ENCODE data around the gene SLC25A3. TPM values are rescaled to one million over a fixed set of nuclear protein-coding genes. Genes with fewer than 3 reads are reported as not detected.
"Not testable (repeated sequence)": the region's sequence is repeated elsewhere in the genome, so short reads cannot be mapped to it uniquely, and the experiment has no call there.

SLC25A3 gene
- 241 TPM for total RNA-seq

DNA sequence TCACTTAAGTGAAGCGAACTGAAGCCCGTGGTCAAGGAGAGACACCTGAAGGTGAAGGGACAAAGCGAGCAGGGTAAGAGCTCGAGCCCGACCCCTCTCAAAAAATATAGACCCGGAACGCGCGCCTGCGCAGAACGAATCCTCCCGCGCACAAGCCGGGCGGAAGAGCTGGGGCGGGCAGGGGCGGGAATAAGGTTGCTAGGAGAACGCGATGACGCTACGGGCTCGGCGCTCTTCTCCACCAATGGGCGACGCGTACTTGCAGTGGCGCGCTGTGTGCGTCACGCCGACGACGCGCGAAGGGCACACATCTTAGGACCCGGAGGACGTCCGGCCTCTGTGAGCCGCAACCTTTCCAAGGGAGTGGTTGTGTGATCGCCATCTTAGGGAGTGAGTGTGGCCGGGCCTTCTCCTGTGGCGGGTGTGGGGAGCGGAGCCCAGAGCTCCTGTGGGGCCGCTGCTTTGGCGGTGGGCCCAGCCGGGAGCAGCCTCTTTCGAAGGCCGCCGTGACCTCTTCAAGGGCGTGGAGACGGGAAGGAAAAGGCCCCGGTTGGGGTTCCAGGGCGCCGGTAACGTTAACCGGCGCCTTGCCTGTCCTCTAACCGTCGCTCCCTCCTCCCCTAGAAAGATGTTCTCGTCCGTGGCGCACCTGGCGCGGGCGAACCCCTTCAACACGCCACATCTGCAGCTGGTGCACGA lies at the start of gene SLC25A3:
TSS of gene SLC25A3 (plus strand) at position 336 of the 699 bp plus-strand sequence. CDS start at position 629, 293 bp downstream.
- FAIRE-seq (no peak), DNase-seq (ENCODE audit: low spot score in 2 of 2) (peak; percentile 91 to 96)

DNA sequence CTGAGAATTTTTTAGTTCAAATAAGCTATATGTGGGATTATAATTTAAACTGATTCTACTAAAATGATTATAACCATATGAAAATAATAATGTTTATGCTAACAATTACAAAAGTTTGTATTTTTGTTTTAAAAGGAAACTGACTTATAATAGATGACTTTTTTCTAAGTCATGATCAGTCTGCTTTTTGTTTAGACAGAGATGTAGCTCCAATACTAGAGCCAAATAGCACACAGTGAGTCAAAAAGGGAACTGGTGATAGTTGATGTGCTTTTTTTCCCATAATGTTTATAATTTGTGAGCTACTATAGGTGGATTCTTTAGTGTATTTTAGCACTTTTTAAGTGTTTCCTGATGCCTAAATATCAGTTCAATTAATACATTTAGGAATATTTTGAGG lies 49.8 kb upstream of the SLC25A3 start:
- DNase-seq (ENCODE audit: low spot score in 2 of 2) (no peak), FAIRE-seq (peak; percentile 51)

DNA sequence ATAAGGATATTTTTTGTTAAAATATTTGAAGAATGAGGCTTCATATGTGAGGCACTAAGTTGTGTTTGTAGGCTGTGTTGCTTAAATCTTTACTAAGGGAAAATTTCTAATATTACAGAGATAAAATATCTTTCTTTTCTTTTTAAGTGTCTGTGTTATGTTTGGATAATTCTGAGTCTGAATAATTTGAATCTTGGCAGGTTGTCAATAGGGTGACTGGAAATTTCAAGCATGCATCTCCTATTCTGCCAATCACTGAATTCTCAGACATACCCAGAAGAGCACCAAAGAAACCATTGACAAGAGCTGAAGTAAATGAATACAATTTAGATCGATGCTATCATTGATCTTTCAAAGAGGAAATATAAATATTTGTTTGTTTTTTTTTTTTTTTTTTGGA lies 48.7 kb upstream of the SLC25A3 start:
- no peak for DNase-seq (ENCODE audit: low spot score in 2 of 2)
- FAIRE-seq = no peak

DNA sequence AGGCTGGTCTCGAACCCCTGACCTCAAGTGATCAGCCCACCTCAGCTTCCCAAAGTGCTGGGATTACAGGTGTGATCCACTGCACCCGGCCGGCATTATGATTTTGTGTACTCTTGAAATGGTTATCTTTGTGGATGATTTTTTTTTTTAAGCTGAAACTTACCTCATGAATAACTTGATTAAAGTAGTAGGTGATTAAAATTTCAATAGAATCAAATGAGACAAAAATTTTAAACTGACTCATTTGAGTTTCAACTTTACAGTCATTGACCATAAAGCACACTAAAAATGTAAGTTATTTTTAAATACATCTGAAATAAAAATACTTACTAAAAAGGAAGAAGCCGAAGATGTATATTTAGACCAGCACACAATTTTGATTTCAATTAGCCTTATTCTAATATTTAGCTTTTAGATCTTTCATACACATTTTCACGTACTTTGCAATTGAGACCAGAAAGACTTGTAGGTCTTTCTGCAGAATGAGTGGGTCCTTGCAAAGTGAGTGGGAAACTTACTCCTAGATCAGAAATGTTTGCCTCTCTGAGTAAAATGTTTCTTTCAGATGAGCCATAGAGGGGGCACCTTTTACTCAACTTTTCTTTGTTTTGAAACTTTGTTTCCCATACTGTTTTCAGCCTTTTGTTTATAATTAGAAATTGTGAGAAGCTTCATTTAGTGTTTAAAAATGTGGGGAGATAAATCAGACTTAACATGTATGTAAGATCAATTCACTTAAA lies 43.9 kb upstream of the SLC25A3 start:
- DNase-seq (ENCODE audit: low spot score in 2 of 2) = no peak
- FAIRE-seq = no peak

DNA sequence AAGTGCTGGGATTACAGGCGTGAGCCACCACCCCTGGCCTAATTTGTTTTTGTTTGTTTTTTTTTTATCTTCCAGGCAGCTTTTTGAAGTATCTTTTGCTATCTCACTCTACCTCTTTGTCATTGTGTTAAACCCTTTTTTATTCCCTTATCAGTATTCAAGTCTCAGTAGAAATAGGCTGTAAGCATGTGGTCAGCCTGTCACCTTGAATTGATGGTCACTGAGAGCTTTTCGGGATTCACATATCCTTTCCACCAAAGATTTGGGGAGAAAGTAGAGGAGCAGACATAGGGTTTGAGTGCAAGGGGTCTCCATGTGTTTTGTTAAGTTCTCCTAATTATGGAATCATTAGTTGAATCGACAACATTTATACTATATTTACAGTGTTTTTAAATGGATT lies 41.7 kb upstream of the SLC25A3 start:
- DNase-seq (ENCODE audit: low spot score in 2 of 2) (no peak), FAIRE-seq (no peak)

DNA sequence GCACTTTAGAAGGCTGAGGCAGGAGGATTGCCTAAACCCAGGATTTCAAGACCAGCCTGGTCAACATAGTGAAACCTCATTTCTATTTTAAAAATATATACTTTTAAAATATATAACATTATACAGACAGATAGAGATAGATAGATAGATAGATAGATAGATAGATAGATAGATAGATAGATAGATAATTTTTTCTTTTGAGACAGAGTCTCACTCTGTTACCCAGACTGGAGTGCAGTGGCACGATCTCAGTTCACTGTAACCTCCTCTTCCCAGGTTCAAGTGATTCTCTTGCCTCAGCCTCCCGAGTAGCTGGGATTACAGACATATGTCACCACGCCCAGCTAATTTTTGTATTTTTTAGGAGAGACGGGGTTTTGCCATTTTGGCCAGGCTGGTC lies 35.4 kb upstream of the SLC25A3 start:
- not testable (repeated sequence) for FAIRE-seq

DNA sequence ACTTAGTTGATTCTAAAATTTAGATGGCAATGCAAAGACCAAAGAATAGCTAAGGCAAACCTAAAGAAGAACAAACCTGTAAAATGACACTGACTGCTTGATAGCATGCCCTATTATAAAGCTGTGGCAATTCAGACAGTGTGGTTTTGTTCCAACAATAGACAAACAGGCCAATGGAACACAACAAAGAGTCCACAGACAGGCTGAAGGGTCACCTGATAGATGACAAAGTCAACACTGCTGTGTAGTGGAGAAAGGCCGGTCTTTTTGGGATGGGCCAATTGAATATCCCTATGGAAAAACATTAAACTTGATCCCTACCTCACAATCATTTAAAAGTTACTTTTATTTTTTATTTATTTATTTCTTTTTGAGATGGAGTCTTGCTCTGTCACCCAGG lies 33.8 kb upstream of the SLC25A3 start:
- FAIRE-seq = peak; percentile 91
- DNase-seq (ENCODE audit: low spot score in 2 of 2) = peak; percentile 9 to 18

More for the DNA sequence above, 35.4 kb upstream of the SLC25A3 start:
- DNase-seq (ENCODE audit: low spot score in 2 of 2) = not testable (repeated sequence)

DNA sequence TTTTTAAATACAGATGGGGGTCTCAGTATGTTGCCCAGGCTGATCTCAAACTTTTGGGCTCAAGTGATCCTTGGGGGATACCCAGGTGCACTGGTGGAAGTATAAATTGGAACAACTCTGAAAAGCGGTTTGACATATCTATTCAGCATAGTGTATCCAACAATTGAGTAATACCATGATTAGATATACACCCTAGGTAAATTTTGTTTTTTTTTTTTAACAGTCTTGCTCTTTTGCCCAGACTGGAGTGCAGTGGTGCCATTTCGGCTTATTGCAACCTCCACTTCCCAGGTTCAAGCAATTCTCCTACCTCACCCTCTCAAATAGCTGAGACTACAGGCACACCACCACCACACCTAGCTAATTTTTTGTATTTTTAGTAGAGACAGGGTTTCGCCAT lies 31.6 kb upstream of the SLC25A3 start:
- no peak for FAIRE-seq
- no peak for DNase-seq (ENCODE audit: low spot score in 2 of 2)

DNA sequence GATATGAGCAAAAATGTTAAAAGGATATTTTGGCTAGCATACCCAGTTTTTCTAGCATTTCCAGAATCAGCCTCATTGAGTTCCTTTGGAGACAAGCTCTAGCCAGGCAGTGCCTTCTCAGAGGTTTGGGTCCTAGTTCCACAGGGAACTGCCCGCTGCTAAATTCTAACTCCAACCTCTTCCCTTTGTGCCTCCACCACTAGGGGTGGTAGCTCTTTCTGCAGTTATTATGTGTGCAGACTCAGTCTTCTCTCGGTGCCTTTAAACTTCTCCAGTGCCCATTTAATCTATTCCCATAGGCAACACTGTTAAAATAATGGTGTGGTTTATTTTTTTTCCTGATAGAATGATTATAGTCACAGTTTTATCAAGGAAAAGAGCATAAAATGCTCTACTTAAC lies 21.5 kb upstream of the SLC25A3 start:
- DNase-seq (ENCODE audit: low spot score in 2 of 2) (no peak), FAIRE-seq (no peak)

DNA sequence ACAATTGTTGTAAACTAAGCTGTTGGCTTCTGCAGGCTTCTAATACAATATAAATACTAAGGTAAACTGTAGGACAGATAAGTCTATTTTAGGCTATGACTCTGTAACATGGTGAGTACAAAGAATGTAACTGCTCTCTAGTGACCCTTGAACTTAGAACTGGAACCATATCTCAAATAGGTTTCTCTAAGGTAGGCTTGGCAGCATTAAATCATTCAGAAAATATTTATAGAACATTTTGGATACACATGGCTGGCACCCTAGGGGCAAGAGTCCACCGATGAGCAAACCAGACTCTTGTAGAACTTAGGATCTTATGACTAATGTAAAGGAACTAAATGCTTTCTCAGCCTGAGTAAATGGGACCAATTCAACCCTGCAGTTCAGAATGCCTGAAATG lies 19.4 kb upstream of the SLC25A3 start:
- DNase-seq (ENCODE audit: low spot score in 2 of 2) (no peak), FAIRE-seq (no peak)

DNA sequence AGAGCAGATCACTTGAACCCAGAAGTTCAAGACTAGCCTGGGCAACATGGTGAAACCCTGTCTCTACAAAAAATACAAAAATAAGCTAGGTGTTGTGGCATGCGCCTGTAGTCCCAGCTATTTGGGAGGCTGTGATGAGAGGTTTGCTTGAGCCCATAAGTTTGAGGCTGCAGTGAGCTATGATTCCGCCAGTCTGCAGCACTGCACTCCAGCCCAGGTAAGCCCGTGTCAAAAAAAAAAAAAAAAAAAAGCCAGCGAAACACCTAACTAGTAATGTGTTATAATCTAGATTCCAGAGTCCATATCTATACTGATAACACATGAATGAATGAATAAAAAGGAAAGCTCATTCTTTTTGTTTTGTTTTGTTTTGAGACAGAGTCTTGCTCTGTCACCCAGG lies 18.5 kb upstream of the SLC25A3 start:
- DNase-seq (ENCODE audit: low spot score in 2 of 2) (no peak), FAIRE-seq (no peak)

DNA sequence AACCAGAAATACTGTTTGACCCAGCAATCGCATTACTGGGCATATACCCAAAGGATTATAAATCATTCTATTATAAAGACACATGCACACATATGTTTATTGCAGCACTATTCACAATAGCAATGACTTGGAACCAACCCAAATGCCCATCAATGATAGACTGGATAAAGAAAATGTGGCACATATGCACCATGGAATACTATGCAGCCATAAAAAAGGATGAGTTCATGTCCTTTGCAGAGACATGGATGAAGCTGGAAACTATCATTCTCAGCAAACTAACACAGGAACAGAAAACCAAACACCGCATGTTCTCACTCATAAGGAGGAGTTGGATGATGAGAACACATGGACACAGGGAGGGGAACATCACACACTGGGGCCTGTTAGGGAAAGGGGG lies 16.7 kb upstream of the SLC25A3 start:
- not testable (repeated sequence) for FAIRE-seq; DNase-seq (ENCODE audit: low spot score in 2 of 2)

DNA sequence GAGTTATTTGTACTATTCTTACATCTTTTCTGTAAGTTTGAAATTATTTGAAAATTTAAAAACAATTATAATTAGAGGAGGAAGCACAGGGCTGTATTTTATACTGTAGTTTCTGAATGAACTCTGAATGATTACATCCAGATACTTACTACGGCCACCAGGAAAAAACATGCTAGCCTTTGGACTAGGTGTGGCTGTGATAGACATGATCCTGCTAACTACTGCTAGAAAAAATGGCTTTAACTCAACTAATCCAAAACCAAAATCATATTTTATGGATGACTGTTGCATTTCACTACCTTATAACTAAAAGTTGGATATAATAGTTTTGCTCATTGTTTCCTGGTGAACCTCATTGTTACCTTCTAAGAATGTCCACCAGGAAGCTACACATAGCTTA lies 15.1 kb upstream of the SLC25A3 start:
- no peak for FAIRE-seq
- DNase-seq (ENCODE audit: low spot score in 2 of 2) = no peak

DNA sequence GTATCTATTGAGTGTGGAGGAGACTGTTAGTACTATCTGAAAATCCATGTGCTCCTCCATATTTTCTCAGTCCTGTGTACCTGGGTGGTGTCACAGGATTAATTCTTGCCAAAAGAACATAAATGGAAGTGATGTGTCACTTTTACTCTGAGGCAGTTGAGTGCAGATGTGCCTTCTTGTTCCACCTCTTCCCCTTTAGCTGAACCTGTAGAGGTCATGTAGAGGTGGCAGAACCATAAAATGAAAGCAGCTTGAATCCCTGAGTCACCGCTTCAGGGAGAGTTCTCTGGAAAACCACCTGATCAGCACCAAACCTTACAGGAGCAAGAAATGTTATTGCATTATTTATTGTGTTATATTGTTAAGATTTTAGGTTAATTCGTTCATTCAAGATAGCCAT lies 14.7 kb upstream of the SLC25A3 start:
- FAIRE-seq (no peak), DNase-seq (ENCODE audit: low spot score in 2 of 2) (no peak)

DNA sequence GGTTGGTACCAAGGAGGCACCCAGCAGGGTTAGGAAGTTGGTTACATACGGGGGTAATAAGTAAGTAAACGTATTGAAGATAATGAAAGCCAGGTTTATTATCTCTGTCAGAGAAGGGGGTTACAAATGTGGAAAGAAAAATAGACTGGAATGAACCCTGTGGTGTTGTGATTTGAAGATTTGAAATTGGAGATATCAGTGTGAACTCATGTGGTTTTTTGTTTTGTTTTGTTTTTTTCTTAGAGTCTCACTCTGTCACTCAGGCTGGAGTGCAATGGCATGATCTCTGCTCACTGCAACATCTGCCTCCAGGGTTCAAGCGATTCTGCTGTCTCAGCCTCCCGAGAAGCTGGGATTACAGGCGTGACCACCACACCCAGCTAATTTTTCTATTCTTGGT lies 14.1 kb upstream of the SLC25A3 start:
- DNase-seq (ENCODE audit: low spot score in 2 of 2) (no peak), FAIRE-seq (no peak)

DNA sequence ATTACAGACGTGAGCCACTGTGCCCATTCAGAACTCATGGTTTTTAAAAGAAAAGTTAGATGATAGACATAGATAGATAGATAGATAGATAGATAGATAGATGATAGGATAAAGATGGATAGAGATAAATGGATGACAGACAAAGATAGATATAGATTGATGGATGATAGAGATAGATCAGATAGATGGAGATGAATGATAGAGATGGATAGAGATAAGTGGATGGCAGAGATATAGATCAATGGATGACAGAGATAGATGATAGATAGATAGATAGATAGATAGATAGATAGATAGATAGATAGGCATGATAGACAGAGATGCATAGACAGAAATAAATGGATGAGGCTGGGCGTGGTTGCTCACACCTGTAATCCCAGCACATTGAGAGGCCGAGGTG lies 13.7 kb upstream of the SLC25A3 start:
- FAIRE-seq (no peak), DNase-seq (ENCODE audit: low spot score in 2 of 2) (no peak)

DNA sequence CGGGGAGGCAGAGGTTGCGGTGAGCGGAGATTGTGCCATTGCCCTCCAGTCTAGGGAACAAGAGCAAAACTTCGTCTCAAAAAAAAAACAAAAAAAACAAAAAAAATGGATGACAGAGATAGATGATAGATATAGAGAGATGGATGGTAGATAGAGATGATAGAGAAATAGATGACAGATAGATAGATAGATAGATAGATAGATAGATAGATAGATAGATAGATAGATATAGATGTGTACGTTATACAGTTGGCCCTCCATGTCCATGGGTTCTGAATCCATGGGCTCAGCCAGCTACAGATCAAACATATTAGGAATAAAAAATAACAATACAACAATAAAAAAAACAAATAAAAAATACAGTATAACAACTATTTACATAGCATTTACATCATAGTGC lies 12.8 kb upstream of the SLC25A3 start:
- FAIRE-seq (no peak), DNase-seq (ENCODE audit: low spot score in 2 of 2) (no peak)

DNA sequence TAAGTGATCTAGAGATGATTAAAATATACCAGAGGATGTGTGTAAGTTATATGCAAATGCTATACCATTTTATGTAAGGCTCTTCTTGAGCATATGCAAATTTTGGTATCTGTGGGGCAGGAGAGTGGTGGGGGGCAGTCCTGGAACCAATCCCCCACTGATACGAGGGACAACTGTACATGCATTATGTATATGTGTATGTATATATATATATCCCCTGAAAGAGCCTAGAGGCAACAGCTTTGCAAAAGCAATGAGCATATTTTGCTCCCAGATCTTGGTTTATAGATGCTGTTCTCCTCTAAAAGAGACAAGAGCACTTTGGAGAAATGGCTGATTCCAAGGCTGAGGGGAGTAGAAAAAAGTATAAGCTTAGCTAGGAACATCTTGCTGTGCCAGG lies 12.4 kb upstream of the SLC25A3 start:
- no peak for FAIRE-seq

DNA sequence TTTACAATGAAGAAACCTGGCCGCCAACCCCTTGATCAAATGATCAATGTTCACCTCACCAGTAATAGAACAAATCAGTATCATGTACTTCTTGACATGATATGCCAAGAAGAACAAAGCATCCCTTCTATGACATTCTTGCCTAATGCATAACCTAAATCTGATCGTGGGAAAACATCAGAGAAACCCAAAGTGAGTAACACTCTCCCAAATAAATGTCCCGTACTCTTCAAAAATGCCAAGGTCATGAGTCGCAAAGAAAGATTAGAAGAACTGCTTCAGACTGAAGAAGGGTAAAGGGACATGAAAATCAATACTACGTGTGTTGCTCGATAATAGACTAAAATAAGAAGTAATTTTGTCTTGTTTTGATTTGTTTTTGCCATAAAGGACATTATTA lies 11.4 kb upstream of the SLC25A3 start:
- no peak for DNase-seq (ENCODE audit: low spot score in 2 of 2)
- FAIRE-seq = no peak

More for the DNA sequence above, 12.4 kb upstream of the SLC25A3 start:
- DNase-seq (ENCODE audit: low spot score in 2 of 2) = no peak

DNA sequence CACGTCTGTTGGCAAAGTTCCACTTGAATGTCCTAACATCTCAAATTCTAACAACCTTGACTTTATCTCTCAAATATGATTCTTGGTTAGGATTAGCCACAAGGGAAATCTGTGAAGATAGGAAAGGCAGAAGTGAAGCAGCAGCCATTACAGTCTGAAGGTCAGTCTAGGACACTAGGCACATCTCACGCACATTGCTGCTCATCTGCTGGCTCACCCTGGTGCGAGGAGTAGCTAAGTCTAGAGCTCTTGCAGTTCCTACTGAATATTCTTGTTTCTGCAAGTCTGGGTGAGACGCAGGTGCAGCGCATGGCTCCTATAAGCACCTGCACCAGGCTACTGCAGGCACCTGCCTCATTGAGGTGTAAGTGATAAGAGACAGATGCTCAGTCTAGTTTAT lies 6.4 kb upstream of the SLC25A3 start:
- DNase-seq (ENCODE audit: low spot score in 2 of 2) (no peak), FAIRE-seq (no peak)

DNA sequence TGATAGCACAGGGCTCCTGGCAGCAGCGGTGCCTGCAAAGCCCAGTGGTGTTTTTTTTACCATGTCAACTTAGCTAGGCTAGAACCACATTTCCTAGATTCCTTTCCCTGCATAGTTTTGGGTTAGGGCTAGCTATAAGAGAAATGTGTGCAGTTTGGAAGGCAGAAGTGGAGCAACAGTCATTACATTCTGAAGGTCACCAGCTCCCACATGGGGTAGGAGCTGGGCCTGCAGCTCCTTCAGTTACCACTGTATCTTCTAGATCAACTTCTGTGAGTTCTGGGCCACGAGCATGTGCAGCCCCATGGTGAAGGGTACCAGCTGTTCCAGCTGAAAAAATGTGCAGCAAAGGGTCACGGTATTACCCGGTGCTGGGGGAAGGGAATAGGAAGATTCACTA lies 2.3 kb upstream of the SLC25A3 start:
- no peak for DNase-seq (ENCODE audit: low spot score in 2 of 2)
- FAIRE-seq = no peak

DNA sequence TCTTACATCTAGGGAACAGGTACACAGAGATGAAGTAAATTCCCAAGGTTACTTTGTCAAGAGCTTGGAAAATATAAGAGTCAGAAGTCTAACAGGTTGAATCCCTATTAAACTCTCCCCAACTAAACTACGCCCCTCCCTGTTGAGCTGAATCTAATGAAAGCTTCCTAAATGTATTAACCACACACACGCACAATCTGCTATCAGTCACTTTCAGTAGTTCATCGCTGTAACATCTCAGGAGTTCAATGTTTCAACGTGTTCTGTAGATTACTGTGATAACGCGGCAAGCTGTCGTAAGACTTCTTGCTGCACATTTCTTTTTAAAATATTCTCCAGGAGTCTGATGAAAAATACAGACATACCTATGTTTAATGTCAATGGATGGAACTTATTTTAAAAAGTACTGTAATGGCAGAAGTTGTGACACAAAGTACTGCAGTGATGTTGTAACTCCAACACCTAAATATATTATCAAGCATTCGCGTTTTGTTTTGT lies 612 bp upstream of the SLC25A3 start:
- FAIRE-seq = no peak
- no peak for DNase-seq (ENCODE audit: low spot score in 2 of 2)

All from frontal cortex (tissue), 4 donors.